HepG2 (cell line): ENCODE data around the gene CLCNKA. TPM values are rescaled to one million over a fixed set of nuclear protein-coding genes. Genes with fewer than 3 reads are reported as not detected.

Source experiments
- MAFK ChIP-seq, 2 experiments: IDR thresholded peaks in 1 of 2; conservative IDR thresholded peaks in 1 of 2; 2 replicates each; pipeline ENCODE4 v1.6.1; 2011; ENCODE audit warnings: improper control_type of control experiment in 2 of 2, low read length in 2 of 2
- POLR2G ChIP-seq: fragments of 200-400 bp; formaldehyde crosslinking; IDR thresholded peaks from 2 replicates; pipeline ENCODE4 v1.6.1; 2018; ENCODE audit warnings: mild to moderate bottlenecking, low read depth, low read length, moderate library complexity
- RARG ChIP-seq: sonication (generic); formaldehyde crosslinking; IDR thresholded peaks from 2 replicates; pipeline ENCODE4 v1.4.0; 2020; ENCODE audit warnings: low read depth, mild to moderate bottlenecking, missing genetic modification reagents
- TRIM24 ChIP-seq: sonication (generic); formaldehyde crosslinking; IDR thresholded peaks from 2 replicates; pipeline ENCODE4 v1.8.0; 2022; ENCODE audit warnings: mild to moderate bottlenecking, missing genetic modification reagents
- ZNF33A ChIP-seq: sonication (generic); formaldehyde crosslinking; IDR thresholded peaks from 2 replicates; pipeline ENCODE4 v1.5.1; 2020; ENCODE audit warnings: missing genetic modification reagents, mild to moderate bottlenecking, moderate library complexity, borderline replicate concordance
- ZSCAN31 ChIP-seq: sonication (generic); formaldehyde crosslinking; IDR thresholded peaks from 2 replicates; pipeline ENCODE4 v1.5.0; 2020; ENCODE audit warnings: low read depth, mild to moderate bottlenecking, missing genetic modification reagents
- polyA plus RNA-seq, 8 experiments: library from polyadenylated mRNA; depleted of rRNA in 3 of 8; stranded (reverse) in 7 of 8; unstranded in 1 of 8; fragments of >200 nt; fragmentation: Illumina TruSeq in 4 of 8; extraction: Trizol in 4 of 8; gene quantifications; 2 replicates each; pipeline versions ENCODE4 v1.2.1 to v1.2.3, GENCODE V29; 2011 to 2016; ENCODE audit warnings: low read depth in 4 of 8, missing spikeins in 1 of 8, mixed read lengths in 1 of 8; ENCODE audit not compliant: insufficient read depth in 1 of 8
- total RNA-seq, 5 experiments: library from RNA; depleted of rRNA; stranded (reverse); fragments of >200 nt; fragmentation: Illumina TruSeq; extraction: Trizol; gene quantifications; 2 replicates each; pipeline ENCODE4 v1.2.3, GENCODE V29; 2016; ENCODE audit warnings: low read depth in 1 of 5
- TF ChIP-seq, protein P1 (sequence below): sonication (generic); formaldehyde crosslinking; IDR thresholded peaks from 2 replicates; pipeline ENCODE4 v1.5.0; 2020; ENCODE audit warnings: mild to moderate bottlenecking, missing genetic modification reagents, borderline replicate concordance
- TF ChIP-seq, protein P2 (sequence below): IDR thresholded peaks from 2 replicates; pipeline ENCODE4 v1.6.1; 2016; ENCODE audit warnings: missing compliant biosample characterization, missing genetic modification reagents, borderline replicate concordance
- TF ChIP-seq, protein P3 (sequence below): sonication (generic); formaldehyde crosslinking; IDR thresholded peaks from 2 replicates; pipeline ENCODE4 v1.4.0; 2020; ENCODE audit warnings: missing genetic modification reagents, borderline replicate concordance
- TF ChIP-seq, protein P4 (sequence below): sonication (generic); formaldehyde crosslinking; IDR thresholded peaks from 2 replicates; pipeline ENCODE4 v1.4.0; 2020; ENCODE audit warnings: mild to moderate bottlenecking, missing genetic modification reagents

The CLCNKA gene
- total and polyA plus RNA-seq, 2 of the 13 experiments (the other 11 are each of a cell fraction or from before 2014, with no cell fraction given): 0.03 TPM; not detected in 1

DNA sequence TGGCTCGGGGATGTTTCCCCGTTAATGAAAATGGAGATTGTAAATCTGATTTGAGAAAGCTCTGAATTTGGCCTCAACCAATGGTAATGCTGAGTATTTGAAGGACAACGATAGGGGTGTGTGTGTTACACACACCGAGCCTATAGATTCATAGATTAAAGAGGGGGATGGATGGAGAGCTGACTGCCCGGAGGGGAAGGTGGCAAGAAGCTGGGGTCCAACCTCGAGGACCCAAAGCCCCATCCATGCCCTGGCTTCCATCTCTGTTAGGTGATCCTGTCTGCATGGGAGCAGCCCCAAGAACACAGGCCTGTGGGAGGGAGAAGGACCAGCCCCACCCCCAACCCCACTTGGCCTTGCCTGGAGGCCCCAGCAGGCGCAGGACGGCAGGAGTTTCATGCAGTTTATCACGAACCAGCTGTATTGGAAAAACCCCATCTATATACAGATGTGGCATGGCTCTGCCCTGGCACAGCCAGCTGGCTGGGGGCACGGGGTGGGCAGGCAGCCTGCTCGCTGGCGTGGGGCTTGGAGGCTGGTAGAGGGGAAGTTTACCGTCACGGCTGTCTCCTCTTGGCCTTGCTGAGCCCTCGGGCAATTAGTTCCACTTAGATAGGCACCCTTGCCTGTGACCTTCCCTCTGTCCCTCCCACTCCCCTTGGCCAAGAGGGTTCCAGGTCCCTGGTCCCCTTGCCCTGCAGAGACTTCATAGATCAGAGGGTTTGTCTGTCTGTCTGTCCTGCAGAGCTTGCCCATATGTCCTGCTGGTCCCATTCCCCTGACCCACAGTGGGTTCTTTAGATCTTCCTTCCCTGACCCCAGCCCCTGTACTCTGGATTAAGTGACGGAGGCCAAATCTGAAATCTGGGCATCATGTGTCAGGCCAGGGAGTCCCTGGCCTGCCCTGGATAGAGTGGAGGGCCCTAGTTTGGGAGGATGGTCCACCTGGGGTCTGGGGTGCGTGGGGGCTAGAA, 7.0 kb upstream of the CLCNKA start (continued):
- TF ChIP-seq, protein P1, sequence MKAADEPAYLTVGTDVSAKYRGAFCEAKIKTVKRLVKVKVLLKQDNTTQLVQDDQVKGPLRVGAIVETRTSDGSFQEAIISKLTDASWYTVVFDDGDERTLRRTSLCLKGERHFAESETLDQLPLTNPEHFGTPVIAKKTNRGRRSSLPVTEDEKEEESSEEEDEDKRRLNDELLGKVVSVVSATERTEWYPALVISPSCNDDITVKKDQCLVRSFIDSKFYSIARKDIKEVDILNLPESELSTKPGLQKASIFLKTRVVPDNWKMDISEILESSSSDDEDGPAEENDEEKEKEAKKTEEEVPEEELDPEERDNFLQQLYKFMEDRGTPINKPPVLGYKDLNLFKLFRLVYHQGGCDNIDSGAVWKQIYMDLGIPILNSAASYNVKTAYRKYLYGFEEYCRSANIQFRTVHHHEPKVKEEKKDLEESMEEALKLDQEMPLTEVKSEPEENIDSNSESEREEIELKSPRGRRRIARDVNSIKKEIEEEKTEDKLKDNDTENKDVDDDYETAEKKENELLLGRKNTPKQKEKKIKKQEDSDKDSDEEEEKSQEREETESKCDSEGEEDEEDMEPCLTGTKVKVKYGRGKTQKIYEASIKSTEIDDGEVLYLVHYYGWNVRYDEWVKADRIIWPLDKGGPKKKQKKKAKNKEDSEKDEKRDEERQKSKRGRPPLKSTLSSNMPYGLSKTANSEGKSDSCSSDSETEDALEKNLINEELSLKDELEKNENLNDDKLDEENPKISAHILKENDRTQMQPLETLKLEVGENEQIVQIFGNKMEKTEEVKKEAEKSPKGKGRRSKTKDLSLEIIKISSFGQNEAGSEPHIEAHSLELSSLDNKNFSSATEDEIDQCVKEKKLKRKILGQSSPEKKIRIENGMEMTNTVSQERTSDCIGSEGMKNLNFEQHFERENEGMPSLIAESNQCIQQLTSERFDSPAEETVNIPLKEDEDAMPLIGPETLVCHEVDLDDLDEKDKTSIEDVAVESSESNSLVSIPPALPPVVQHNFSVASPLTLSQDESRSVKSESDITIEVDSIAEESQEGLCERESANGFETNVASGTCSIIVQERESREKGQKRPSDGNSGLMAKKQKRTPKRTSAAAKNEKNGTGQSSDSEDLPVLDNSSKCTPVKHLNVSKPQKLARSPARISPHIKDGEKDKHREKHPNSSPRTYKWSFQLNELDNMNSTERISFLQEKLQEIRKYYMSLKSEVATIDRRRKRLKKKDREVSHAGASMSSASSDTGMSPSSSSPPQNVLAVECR (CRISPR knock-in tag): 0 out of 2 replicates have a peak, but pooled peaks have one; percentile 19
- TF ChIP-seq POLR2G (no peak), MAFK (conservative IDR thresholded peaks at IDR 0.05 in 1 of 2, IDR thresholded peaks at IDR 0.05 in 1 of 2; ENCODE audit: low read length in 2 of 2) (no peak), TRIM24 (no peak), ZNF33A (CRISPR knock-in tag) (no peak), RARG (no peak), ZSCAN31 (CRISPR knock-in tag) (no peak)
- TF ChIP-seq, protein P2, sequence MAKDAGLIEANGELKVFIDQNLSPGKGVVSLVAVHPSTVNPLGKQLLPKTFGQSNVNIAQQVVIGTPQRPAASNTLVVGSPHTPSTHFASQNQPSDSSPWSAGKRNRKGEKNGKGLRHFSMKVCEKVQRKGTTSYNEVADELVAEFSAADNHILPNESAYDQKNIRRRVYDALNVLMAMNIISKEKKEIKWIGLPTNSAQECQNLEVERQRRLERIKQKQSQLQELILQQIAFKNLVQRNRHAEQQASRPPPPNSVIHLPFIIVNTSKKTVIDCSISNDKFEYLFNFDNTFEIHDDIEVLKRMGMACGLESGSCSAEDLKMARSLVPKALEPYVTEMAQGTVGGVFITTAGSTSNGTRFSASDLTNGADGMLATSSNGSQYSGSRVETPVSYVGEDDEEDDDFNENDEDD (CRISPR knock-in tag): no peak
- TF ChIP-seq, protein P3, sequence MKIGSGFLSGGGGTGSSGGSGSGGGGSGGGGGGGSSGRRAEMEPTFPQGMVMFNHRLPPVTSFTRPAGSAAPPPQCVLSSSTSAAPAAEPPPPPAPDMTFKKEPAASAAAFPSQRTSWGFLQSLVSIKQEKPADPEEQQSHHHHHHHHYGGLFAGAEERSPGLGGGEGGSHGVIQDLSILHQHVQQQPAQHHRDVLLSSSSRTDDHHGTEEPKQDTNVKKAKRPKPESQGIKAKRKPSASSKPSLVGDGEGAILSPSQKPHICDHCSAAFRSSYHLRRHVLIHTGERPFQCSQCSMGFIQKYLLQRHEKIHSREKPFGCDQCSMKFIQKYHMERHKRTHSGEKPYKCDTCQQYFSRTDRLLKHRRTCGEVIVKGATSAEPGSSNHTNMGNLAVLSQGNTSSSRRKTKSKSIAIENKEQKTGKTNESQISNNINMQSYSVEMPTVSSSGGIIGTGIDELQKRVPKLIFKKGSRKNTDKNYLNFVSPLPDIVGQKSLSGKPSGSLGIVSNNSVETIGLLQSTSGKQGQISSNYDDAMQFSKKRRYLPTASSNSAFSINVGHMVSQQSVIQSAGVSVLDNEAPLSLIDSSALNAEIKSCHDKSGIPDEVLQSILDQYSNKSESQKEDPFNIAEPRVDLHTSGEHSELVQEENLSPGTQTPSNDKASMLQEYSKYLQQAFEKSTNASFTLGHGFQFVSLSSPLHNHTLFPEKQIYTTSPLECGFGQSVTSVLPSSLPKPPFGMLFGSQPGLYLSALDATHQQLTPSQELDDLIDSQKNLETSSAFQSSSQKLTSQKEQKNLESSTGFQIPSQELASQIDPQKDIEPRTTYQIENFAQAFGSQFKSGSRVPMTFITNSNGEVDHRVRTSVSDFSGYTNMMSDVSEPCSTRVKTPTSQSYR (CRISPR knock-in tag): peak; percentile 71; the same call in 1 of the 2 replicates
- TF ChIP-seq, protein P4, sequence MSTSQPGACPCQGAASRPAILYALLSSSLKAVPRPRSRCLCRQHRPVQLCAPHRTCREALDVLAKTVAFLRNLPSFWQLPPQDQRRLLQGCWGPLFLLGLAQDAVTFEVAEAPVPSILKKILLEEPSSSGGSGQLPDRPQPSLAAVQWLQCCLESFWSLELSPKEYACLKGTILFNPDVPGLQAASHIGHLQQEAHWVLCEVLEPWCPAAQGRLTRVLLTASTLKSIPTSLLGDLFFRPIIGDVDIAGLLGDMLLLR (CRISPR knock-in tag): 0 out of 2 replicates have a peak, but pooled peaks have one; percentile 42
